SU-DHL-6 (cell line): ENCODE measurements around the gene PNPLA7.
"Not testable (repeated sequence)": the region's sequence is repeated elsewhere in the genome, so short reads cannot be mapped to it uniquely, and the experiment has no call there.

Experiments
- H2AFZ ChIP-seq: fragments of 200-600 bp; sonication (generic); 2 replicates; pipeline ENCODE4 v1.6.1; 2014; ENCODE audit warnings: low read depth, mild to moderate bottlenecking, moderate library complexity, mixed read lengths, antibody characterized with exemption, low read length; ENCODE audit not compliant: severe bottlenecking
- H3F3A ChIP-seq: fragments of 200-600 bp; shearing (Covaris generic); 2 replicates; pipeline ENCODE4 v1.6.0; 2016; ENCODE audit warnings: antibody characterized with exemption, mild to moderate bottlenecking; ENCODE audit not compliant: insufficient read depth
- H3K27ac ChIP-seq: fragments of 200-600 bp; sonication (generic); 2 replicates; pipeline ENCODE4 v1.5.1; 2016; ENCODE audit warnings: low read depth, mild to moderate bottlenecking, low read length, moderate library complexity, mixed read lengths
- H3K27me3 ChIP-seq: fragments of 200-600 bp; sonication (generic), shearing (Covaris generic); 2 replicates; pipeline ENCODE4 v1.6.0; 2014; ENCODE audit warnings: mild to moderate bottlenecking, low read length
- H3K36me3 ChIP-seq: fragments of 200-600 bp; sonication (generic); 2 replicates; pipeline ENCODE4 v1.6.1; 2014; ENCODE audit warnings: mild to moderate bottlenecking, low read length, mixed read lengths
- H3K4me2 ChIP-seq: fragments of 300-600, 200-600 bp; shearing (Covaris generic), sonication (generic); 2 replicates; pipeline ENCODE4 v1.6.0; 2014; ENCODE audit warnings: low read length, low read depth, mild to moderate bottlenecking; ENCODE audit not compliant: poor library complexity, severe bottlenecking
- H3K4me3 ChIP-seq: fragments of 200-600 bp; sonication (generic); 2 replicates; pipeline ENCODE4 v1.5.1; 2014; ENCODE audit warnings: antibody characterized with exemption, low read length, mild to moderate bottlenecking, mixed read lengths; ENCODE audit not compliant: insufficient read depth, poor library complexity, severe bottlenecking
- H3K79me2 ChIP-seq: fragments of 200-600 bp; sonication (generic); 2 replicates; pipeline ENCODE4 v1.6.1; 2014; ENCODE audit warnings: mild to moderate bottlenecking, low read length, moderate library complexity; ENCODE audit not compliant: insufficient read depth
- H3K9ac ChIP-seq: fragments of 200-600 bp; sonication (generic); 2 replicates; pipeline ENCODE4 v1.7.0; 2014; ENCODE audit warnings: mild to moderate bottlenecking, low read length
- H3K9me2 ChIP-seq: fragments of 200-600 bp; sonication (generic); replicated peaks from 2 replicates; pipeline ENCODE4 v1.6.1; 2014; ENCODE audit warnings: low read length; ENCODE audit not compliant: insufficient read depth
- H3K9me3 ChIP-seq: fragments of 200-600 bp; sonication (generic); 2 replicates; pipeline ENCODE4 v1.6.1; 2014; ENCODE audit warnings: low read length, mixed read lengths; ENCODE audit not compliant: insufficient read depth
- H4K20me1 ChIP-seq: fragments of 200-600 bp; sonication (generic); 2 replicates; pipeline ENCODE4 v1.6.1; 2014; ENCODE audit warnings: low read depth, mild to moderate bottlenecking, antibody characterized with exemption, low read length, moderate library complexity, mixed read lengths
- EZH2phosphoT487 ChIP-seq: fragments of 200-600 bp; sonication (generic), shearing (Covaris generic); conservative IDR thresholded peaks from 2 replicates; pipeline ENCODE4 v1.6.1; 2018; ENCODE audit warnings: mild to moderate bottlenecking, antibody characterized with exemption, low read length, moderate library complexity, mixed read lengths
- TF ChIP-seq, protein P1 (sequence below): fragments of 200-600 bp; sonication (generic); IDR thresholded peaks from one replicate; pipeline ENCODE4 v1.5.1; 2017; ENCODE audit warnings: antibody characterized with exemption, mild to moderate bottlenecking, low read length, moderate library complexity; ENCODE audit not compliant: insufficient read depth, poor library complexity, severe bottlenecking

PNPLA7 gene

GRCh38 chr9:137511758-137512463 lies 38.3 kb downstream of the PNPLA7 start:
- Histone ChIP-seq H3F3A (no peaks in the 10 kb centered on the region; the same call in 1 of the 2 replicates), H3K4me3 (no peak overlapping the region), H3K79me2 (no peaks in the 10 kb centered on the region), H3K4me2 (no peak overlapping the region), H3K9me2 (no peaks in the 10 kb centered on the region), H3K9ac (no peak overlapping the region), H3K27ac (no peak overlapping the region), H3K9me3 (no peaks in the 10 kb centered on the region), H3K27me3 (no peaks in the 10 kb centered on the region), H3K36me3 (no peaks in the 10 kb centered on the region), H4K20me1 (no peaks in the 10 kb centered on the region), H2AFZ (no peak overlapping the region)
- no peak for TF ChIP-seq EZH2phosphoT487
- TF ChIP-seq, protein P1, sequence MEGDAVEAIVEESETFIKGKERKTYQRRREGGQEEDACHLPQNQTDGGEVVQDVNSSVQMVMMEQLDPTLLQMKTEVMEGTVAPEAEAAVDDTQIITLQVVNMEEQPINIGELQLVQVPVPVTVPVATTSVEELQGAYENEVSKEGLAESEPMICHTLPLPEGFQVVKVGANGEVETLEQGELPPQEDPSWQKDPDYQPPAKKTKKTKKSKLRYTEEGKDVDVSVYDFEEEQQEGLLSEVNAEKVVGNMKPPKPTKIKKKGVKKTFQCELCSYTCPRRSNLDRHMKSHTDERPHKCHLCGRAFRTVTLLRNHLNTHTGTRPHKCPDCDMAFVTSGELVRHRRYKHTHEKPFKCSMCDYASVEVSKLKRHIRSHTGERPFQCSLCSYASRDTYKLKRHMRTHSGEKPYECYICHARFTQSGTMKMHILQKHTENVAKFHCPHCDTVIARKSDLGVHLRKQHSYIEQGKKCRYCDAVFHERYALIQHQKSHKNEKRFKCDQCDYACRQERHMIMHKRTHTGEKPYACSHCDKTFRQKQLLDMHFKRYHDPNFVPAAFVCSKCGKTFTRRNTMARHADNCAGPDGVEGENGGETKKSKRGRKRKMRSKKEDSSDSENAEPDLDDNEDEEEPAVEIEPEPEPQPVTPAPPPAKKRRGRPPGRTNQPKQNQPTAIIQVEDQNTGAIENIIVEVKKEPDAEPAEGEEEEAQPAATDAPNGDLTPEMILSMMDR, result no peak

DNA sequence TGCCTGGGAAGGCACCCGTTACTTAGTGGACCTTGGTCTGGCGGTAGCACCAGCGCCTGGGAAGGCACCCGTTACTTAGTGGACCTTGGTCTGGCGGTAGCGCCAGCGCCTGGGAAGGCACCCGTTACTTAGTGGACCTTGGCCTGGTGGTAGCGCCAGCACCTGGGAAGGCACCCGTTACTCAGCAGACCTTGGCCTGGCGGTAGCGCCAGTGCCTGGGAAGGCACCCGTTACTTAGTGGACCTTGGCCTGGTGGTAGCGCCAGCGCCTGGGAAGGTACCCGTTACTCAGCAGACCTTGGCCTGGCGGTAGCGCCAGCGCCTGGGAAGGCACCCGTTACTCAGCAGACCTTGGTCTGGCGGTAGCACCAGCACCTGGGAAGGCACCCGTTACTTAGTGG lies 39.1 kb downstream of the PNPLA7 start:
- H4K20me1 ChIP-seq, H3K27ac ChIP-seq: not testable (repeated sequence)

DNA sequence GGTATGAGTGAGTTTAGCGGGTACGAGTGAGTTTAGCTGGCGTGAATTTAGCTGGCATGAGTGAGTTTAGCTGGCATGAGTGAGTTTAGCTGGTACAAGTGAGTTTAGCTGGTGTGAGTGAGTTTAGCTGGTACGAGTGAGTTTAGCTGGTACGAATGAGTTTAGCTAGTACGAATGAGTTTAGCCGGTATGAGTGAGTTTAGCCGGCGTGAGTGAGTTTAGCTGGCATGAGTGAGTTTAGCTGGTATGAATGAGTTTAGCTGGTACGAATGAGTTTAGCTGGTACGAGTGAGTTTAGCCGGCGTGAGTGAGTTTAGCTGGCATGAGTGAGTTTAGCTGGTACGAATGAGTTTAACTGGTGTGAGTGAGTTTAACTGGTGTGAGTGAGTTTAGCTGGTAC lies 41.0 kb downstream of the PNPLA7 start:
- no peaks in the 10 kb centered on the region for H3K79me2 ChIP-seq
- no peak overlapping the region for H3K27ac ChIP-seq
- H3K36me3 ChIP-seq, result no peaks in the 10 kb centered on the region
- no peaks in the 10 kb centered on the region for H3K9me3 ChIP-seq
- TF ChIP-seq, protein P1, result no peak
- TF ChIP-seq EZH2phosphoT487, result no peak
- H3K4me2 ChIP-seq, result no peak overlapping the region
- no peaks in the 10 kb centered on the region for H4K20me1 ChIP-seq
- H3K27me3 ChIP-seq, result no peaks in the 10 kb centered on the region
- H3K9ac ChIP-seq, result no peak overlapping the region
- no peaks in the 10 kb centered on the region for H3K9me2 ChIP-seq
- no peak overlapping the region for H2AFZ ChIP-seq
- H3K4me3 ChIP-seq, result no peak overlapping the region
- H3F3A ChIP-seq, result no peaks in the 10 kb centered on the region; the same call in 1 of the 2 replicates

More for the DNA sequence above, 39.1 kb downstream of the PNPLA7 start:
- not testable (repeated sequence) for H3K9me2 ChIP-seq, H3K79me2 ChIP-seq, H2AFZ ChIP-seq, H3K4me2 ChIP-seq, H3F3A ChIP-seq, H3K27me3 ChIP-seq, H3K9me3 ChIP-seq, H3K4me3 ChIP-seq, H3K9ac ChIP-seq, H3K36me3 ChIP-seq

DNA sequence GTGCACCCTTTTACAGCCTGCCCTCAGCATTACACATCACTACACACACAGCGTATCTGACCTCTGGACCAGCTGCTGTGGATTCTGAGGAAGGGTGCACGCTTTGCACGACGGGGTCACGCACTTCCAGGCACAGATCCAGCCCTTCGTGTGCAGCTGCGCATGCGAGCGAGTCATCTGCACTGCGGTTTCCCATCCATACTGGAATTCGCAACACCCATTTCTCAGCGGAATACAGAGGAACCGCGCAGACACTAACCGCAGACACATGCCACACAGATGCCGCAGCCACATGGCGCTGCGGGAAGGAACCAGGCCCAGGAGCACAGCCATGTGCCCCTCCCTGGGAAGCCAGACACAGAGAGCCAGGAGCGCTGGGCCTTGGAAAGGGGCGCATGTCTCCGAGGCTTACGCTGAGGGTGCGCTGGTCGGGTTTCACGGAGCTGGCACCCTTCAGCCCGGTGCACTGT lies 43.5 kb downstream of the PNPLA7 start:
- H3K36me3 ChIP-seq, result no peaks in the 10 kb centered on the region
- no peaks in the 10 kb centered on the region; the same call in 1 of the 2 replicates for H3F3A ChIP-seq
- no peak overlapping the region for H3K4me3 ChIP-seq
- no peak overlapping the region for H2AFZ ChIP-seq
- no peaks in the 10 kb centered on the region for H3K9me2 ChIP-seq
- no peaks in the 10 kb centered on the region for H4K20me1 ChIP-seq
- H3K9me3 ChIP-seq, result no peaks in the 10 kb centered on the region
- no peaks in the 10 kb centered on the region for H3K79me2 ChIP-seq
- H3K9ac ChIP-seq, result no peak overlapping the region
- TF ChIP-seq, protein P1, result no peak
- TF ChIP-seq EZH2phosphoT487, result no peak
- no peak overlapping the region for H3K4me2 ChIP-seq
- no peaks in the 10 kb centered on the region for H3K27me3 ChIP-seq
- H3K27ac ChIP-seq, result no peak overlapping the region
